Thoracic aorta (tissue), 2 donors: Measurements from ENCODE around the gene BROX. TPM values are rescaled to one million over a fixed set of nuclear protein-coding genes. Genes with fewer than 3 reads are reported as not detected.
A peak's percentile ranks its signal among the peaks of the same experiment; 100 is the strongest.

ENCODE experiments used
- ATAC-seq: fragments of 150-250 bp; one replicate; pipeline ENCODE4 v1.8.0; 2017; ENCODE audit warnings: low read depth; ENCODE audit not compliant: insufficient number of reproducible peaks, low FRiP score
- DNase-seq: peaks from one replicate; pipeline ENCODE4 v3.0.0-alpha.2; 2020; ENCODE audit warnings: low spot score
- H3K27ac ChIP-seq, 2 donors: fragments of 200-600 bp; sonication (generic); 1 replicate in 1 of 2; 2 replicates in 1 of 2; pipeline ENCODE4 v1.5.1; 2016; ENCODE audit warnings: mild to moderate bottlenecking in 2 of 2, moderate library complexity in 2 of 2
- H3K27me3 ChIP-seq: fragments of 200-600 bp; sonication (generic); replicated peaks from 2 replicates; pipeline ENCODE4 v1.6.0; 2016; ENCODE audit warnings: mild to moderate bottlenecking; ENCODE audit not compliant: insufficient read depth
- H3K36me3 ChIP-seq: fragments of 200-600 bp; sonication (generic); one replicate; pipeline ENCODE4 v1.5.1; 2016
- H3K4me1 ChIP-seq, 2 donors: fragments of 200-600 bp; sonication (generic); 1 replicate in 1 of 2; 2 replicates in 1 of 2; pipeline versions ENCODE4 v1.5.1 to v1.6.0; 2016; ENCODE audit warnings: low read depth in 2 of 2, mild to moderate bottlenecking in 1 of 2; ENCODE audit not compliant: control insufficient read depth in 1 of 2
- H3K4me3 ChIP-seq: fragments of 200-600 bp; sonication (generic); 2 replicates; pipeline ENCODE4 v1.5.1; 2016; ENCODE audit warnings: mild to moderate bottlenecking
- H3K9me3 ChIP-seq: fragments of 200-600 bp; sonication (generic); 2 replicates; pipeline ENCODE4 v1.5.1; 2016
- total RNA-seq, 2 donors: library from RNA; depleted of rRNA; stranded (reverse); fragments of >200 nt; gene quantifications; one replicate each; pipeline versions ENCODE4 v1.1.0 to v1.2.3, GENCODE V29; 2016
- TF ChIP-seq, protein P1 (sequence below): fragments of 200-600 bp; sonication (generic); IDR thresholded peaks from one replicate; pipeline ENCODE4 v1.5.1; 2019; ENCODE audit warnings: antibody characterized with exemption

BROX gene
- total RNA-seq, 2 donors from 2014 or later = 24.4 to 36.0 TPM

DNA sequence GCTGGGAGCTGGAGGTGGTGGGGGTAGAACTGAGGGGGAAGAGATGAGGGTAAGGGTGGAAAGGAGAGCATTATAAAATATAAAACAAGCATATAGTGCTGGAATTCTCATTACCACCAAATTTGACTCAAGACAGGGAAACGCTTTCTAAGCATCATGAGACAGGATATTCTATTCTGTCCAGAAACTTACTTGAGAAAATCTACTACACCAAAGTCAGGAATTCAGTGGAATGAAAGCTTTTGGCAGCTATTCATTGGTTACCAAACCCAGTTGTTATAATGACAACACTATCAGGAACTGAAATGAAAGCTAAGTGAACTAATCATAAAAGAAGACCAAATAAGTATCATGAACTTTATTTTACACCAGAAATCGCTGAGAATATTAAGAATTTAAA is 14.5 kb upstream of the BROX start:
- Histone ChIP-seq H3K27ac (no peak overlapping the region), H3K36me3 (no peaks in the 10 kb centered on the region), H3K4me3 (no peak overlapping the region), H3K27me3 (no peaks in the 10 kb centered on the region), H3K9me3 (no peaks in the 10 kb centered on the region), H3K4me1 (peaks cover 0 to 6% of the 10 kb centered on the region in 2 donors)
- DNase-seq = no peak
- TF ChIP-seq, protein P1, sequence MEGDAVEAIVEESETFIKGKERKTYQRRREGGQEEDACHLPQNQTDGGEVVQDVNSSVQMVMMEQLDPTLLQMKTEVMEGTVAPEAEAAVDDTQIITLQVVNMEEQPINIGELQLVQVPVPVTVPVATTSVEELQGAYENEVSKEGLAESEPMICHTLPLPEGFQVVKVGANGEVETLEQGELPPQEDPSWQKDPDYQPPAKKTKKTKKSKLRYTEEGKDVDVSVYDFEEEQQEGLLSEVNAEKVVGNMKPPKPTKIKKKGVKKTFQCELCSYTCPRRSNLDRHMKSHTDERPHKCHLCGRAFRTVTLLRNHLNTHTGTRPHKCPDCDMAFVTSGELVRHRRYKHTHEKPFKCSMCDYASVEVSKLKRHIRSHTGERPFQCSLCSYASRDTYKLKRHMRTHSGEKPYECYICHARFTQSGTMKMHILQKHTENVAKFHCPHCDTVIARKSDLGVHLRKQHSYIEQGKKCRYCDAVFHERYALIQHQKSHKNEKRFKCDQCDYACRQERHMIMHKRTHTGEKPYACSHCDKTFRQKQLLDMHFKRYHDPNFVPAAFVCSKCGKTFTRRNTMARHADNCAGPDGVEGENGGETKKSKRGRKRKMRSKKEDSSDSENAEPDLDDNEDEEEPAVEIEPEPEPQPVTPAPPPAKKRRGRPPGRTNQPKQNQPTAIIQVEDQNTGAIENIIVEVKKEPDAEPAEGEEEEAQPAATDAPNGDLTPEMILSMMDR = no peak
- no peak for ATAC-seq

DNA sequence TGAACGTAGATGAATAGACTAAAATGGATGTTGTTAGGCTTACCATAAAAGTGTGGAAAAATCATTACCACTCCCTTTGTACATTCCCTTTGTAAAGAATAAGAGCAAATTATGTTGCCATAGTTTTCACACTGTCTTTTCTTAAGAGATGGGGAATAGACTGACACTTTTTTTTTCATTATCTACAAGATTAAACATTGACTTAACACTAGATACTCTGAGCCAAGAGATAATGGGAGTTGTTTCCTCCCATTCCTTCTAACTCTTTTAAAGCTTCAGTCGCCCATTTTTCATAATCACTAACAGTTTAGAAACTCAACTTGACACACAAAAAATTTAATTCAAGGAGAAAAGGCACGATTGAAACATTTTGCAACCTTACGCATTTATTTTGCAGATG is 10.2 kb upstream of the BROX start:
- TF ChIP-seq, protein P1 = no peak
- Histone ChIP-seq H3K4me1 (no peaks in the 10 kb centered on the region), H3K27me3 (no peaks in the 10 kb centered on the region), H3K9me3 (no peaks in the 10 kb centered on the region), H3K27ac (no peak overlapping the region), H3K36me3 (no peaks in the 10 kb centered on the region), H3K4me3 (no peak overlapping the region)
- ATAC-seq (no peak), DNase-seq (no peak)

DNA sequence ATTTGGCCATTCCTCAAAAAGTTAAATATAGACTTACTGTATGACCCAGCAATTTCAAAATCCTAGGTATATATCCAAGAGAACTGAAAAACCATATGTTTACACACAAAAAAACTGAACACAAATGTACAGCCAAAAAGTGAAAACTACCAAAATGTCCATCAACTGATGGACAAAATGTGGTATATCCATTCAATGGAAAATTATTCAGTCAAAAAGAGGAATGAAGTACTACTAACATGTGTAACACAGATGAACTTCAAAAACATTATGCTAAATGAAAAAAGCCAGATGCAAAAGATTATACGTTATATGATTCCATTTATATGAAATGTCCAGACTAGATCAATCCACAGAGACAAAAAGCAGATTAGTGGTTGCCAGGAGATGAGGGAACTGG is 8.1 kb upstream of the BROX start:
- no peak for ATAC-seq

DNA sequence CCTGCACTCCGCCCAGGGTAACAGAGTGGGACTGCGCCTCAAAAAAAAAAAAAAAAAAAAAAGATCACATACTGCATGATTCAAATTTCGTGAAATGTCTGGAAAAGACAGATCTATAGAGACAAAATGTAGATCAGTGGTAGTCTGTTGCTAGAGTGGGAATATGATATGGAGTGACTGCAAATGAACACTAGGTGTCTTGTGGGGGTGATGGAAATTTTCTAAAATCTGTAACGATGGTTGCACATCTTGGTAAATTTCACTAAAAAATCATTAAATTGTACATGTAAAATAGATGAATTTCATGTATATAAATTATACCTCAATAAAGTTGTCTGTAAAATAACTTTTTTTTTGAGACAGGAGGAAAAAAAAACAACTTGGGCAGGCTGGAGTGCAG is 5.5 kb upstream of the BROX start:
- Histone ChIP-seq H3K9me3 (no peaks in the 10 kb centered on the region), H3K36me3 (no peaks in the 10 kb centered on the region), H3K27me3 (no peaks in the 10 kb centered on the region), H3K4me3 (no peak overlapping the region), H3K27ac (no peak overlapping the region), H3K4me1 (peaks cover 10 to 21% of the 10 kb centered on the region in 2 donors)
- ATAC-seq = no peak
- DNase-seq = no peak
- TF ChIP-seq, protein P1 = peak; percentile 5

More for the DNA sequence above, 8.1 kb upstream of the BROX start:
- DNase-seq = no peak
- no peaks in the 10 kb centered on the region for H3K36me3 ChIP-seq
- no peak overlapping the region for H3K4me3 ChIP-seq
- H3K9me3 ChIP-seq = no peaks in the 10 kb centered on the region
- TF ChIP-seq, protein P1 = no peak
- H3K27ac ChIP-seq = no peak overlapping the region
- peaks cover 0 to 2% of the 10 kb centered on the region in 2 donors for H3K4me1 ChIP-seq
- H3K27me3 ChIP-seq = no peaks in the 10 kb centered on the region

DNA sequence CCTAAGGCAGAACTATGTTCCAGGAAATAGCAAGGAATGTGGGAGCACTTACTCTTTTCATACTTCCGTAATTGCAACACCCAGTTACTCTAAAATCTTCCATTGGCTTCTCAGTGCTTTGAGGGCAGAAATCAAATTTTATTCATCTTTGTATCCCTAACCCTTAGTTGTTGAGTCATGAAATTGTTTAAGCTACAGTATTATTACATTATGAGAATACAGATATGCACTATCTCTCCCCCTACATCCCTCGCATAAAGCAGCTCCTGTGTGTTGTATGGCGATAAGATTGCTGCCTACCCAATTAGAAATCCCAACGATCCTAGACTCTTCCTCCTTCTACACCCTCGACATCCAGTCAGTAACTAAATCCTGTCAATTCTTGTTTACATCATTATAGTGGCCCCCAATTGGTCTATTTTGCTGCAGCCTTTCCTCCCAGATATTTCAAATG is 2.6 kb upstream of the BROX start:
- TF ChIP-seq, protein P1 = no peak
- H3K36me3 ChIP-seq = no peaks in the 10 kb centered on the region
- DNase-seq (no peak), ATAC-seq (no peak)
- H3K9me3 ChIP-seq = no peaks in the 10 kb centered on the region
- H3K27me3 ChIP-seq = no peaks in the 10 kb centered on the region
- no peak overlapping the region for H3K4me3 ChIP-seq
- H3K27ac ChIP-seq = no peak overlapping the region
- H3K4me1 ChIP-seq = peaks cover 10 to 32% of the 10 kb centered on the region in 2 donors
